ENCODE results near the gene MFF. TPM values are rescaled to one million over a fixed set of nuclear protein-coding genes. Genes with fewer than 3 reads are reported as not detected.
"Not testable (repeated sequence)": the region's sequence is repeated elsewhere in the genome, so short reads cannot be mapped to it uniquely, and the experiment has no call there.

MFF gene
- total and polyA plus RNA-seq, 9 donors, result 56.3 to 71.5 (median 66.7) TPM

GRCh38 chr2:227370791-227371312 is 45.8 kb downstream of the MFF start:
- Histone ChIP-seq H3K36me3 (ENCODE audit: control insufficient read depth, insufficient read depth, low read length) (no peaks in the 10 kb centered on the region), H3K4me3 (ENCODE audit: low read length) (no peak overlapping the region), H3K4me1 (ENCODE audit: control insufficient read depth, insufficient read depth, low read length) (no peaks in the 10 kb centered on the region), H3K9me3 (replicated peaks; ENCODE audit: control insufficient read depth, low read depth, low read length) (no peaks in the 10 kb centered on the region), H3K27me3 (ENCODE audit: control insufficient read depth, insufficient read depth, low read length) (no peaks in the 10 kb centered on the region), H3K27ac (ENCODE audit: low read length) (no peak overlapping the region)
- 79% methylated on average over 2 of the region's 9 CpGs for WGBS (ENCODE audit: insufficient coverage)
- DNase-seq, result peak; percentile 61

GRCh38 chr2:227373389-227373788 is 48.3 kb downstream of the MFF start:
- Histone ChIP-seq H3K27me3 (ENCODE audit: control insufficient read depth, insufficient read depth, low read length) (no peaks in the 10 kb centered on the region), H3K4me3 (ENCODE audit: low read length) (no peak overlapping the region), H3K36me3 (ENCODE audit: control insufficient read depth, insufficient read depth, low read length) (no peaks in the 10 kb centered on the region), H3K4me1 (ENCODE audit: control insufficient read depth, insufficient read depth, low read length) (no peaks in the 10 kb centered on the region), H3K27ac (ENCODE audit: low read length) (no peak overlapping the region), H3K9me3 (replicated peaks; ENCODE audit: control insufficient read depth, low read depth, low read length) (no peaks in the 10 kb centered on the region)
- DNase-seq, result no peak
- WGBS (ENCODE audit: insufficient coverage), result no CpG with 5 or more reads among the region's 10 CpGs

- H3K36me3 ChIP-seq (ENCODE audit: control insufficient read depth, insufficient read depth, low read length), result no peaks in the 10 kb centered on the region
- no CpG with 5 or more reads among the region's 6 CpGs for WGBS (ENCODE audit: insufficient coverage)
- H3K4me1 ChIP-seq (ENCODE audit: control insufficient read depth, insufficient read depth, low read length), result no peaks in the 10 kb centered on the region
- no peak overlapping the region for H3K4me3 ChIP-seq (ENCODE audit: low read length)
- DNase-seq, result peak; percentile 11
- H3K27me3 ChIP-seq (ENCODE audit: control insufficient read depth, insufficient read depth, low read length), result no peaks in the 10 kb centered on the region
- H3K27ac ChIP-seq (ENCODE audit: low read length), result no peak overlapping the region
- H3K9me3 ChIP-seq (replicated peaks; ENCODE audit: control insufficient read depth, low read depth, low read length), result no peaks in the 10 kb centered on the region
Observed at GRCh38 chr2:227374158-227374557, 49.1 kb downstream of the MFF start.

GRCh38 chr2:227376656-227377396 is 51.8 kb downstream of the MFF start:
- Histone ChIP-seq H3K4me3 (ENCODE audit: low read length) (no peak overlapping the region), H3K27ac (ENCODE audit: low read length) (no peak overlapping the region), H3K4me1 (ENCODE audit: control insufficient read depth, insufficient read depth, low read length) (no peaks in the 10 kb centered on the region), H3K27me3 (ENCODE audit: control insufficient read depth, insufficient read depth, low read length) (no peaks in the 10 kb centered on the region), H3K9me3 (replicated peaks; ENCODE audit: control insufficient read depth, low read depth, low read length) (no peaks in the 10 kb centered on the region), H3K36me3 (ENCODE audit: control insufficient read depth, insufficient read depth, low read length) (no peaks in the 10 kb centered on the region)
- WGBS (ENCODE audit: insufficient coverage), result no CpG with 5 or more reads among the region's 9 CpGs
- DNase-seq, result no peak

- Histone ChIP-seq H3K9me3 (replicated peaks; ENCODE audit: control insufficient read depth, low read depth, low read length) (no peaks in the 10 kb centered on the region), H3K4me1 (ENCODE audit: control insufficient read depth, insufficient read depth, low read length) (no peaks in the 10 kb centered on the region), H3K27me3 (ENCODE audit: control insufficient read depth, insufficient read depth, low read length) (no peaks in the 10 kb centered on the region), H3K36me3 (ENCODE audit: control insufficient read depth, insufficient read depth, low read length) (no peaks in the 10 kb centered on the region), H3K4me3 (ENCODE audit: low read length) (no peak overlapping the region), H3K27ac (ENCODE audit: low read length) (no peak overlapping the region)
- 69% methylated on average over 3 of the region's 8 CpGs for WGBS (ENCODE audit: insufficient coverage)
- DNase-seq, result no peak
Observed at GRCh38 chr2:227377467-227378351, 52.7 kb downstream of the MFF start.

- H3K9me3 ChIP-seq (replicated peaks; ENCODE audit: control insufficient read depth, low read depth, low read length), result no peaks in the 10 kb centered on the region
- WGBS (ENCODE audit: insufficient coverage), result 75% methylated on average over 3 of the region's 4 CpGs
- no peaks in the 10 kb centered on the region for H3K27me3 ChIP-seq (ENCODE audit: control insufficient read depth, insufficient read depth, low read length)
- H3K27ac ChIP-seq (ENCODE audit: low read length), result no peak overlapping the region
- no peak overlapping the region for H3K4me3 ChIP-seq (ENCODE audit: low read length)
- DNase-seq, result no peak
- no peaks in the 10 kb centered on the region for H3K4me1 ChIP-seq (ENCODE audit: control insufficient read depth, insufficient read depth, low read length)
- no peaks in the 10 kb centered on the region for H3K36me3 ChIP-seq (ENCODE audit: control insufficient read depth, insufficient read depth, low read length)
Observed at GRCh38 chr2:227378371-227378782, 53.3 kb downstream of the MFF start.

- Histone ChIP-seq H3K27me3 (ENCODE audit: control insufficient read depth, insufficient read depth, low read length) (no peaks in the 10 kb centered on the region), H3K36me3 (ENCODE audit: control insufficient read depth, insufficient read depth, low read length) (no peaks in the 10 kb centered on the region), H3K9me3 (replicated peaks; ENCODE audit: control insufficient read depth, low read depth, low read length) (no peaks in the 10 kb centered on the region), H3K27ac (ENCODE audit: low read length) (no peak within 1 kb of the TSS), H3K4me3 (ENCODE audit: low read length) (no peak within 1 kb of the TSS), H3K4me1 (ENCODE audit: control insufficient read depth, insufficient read depth, low read length) (no peaks in the 10 kb centered on the region)
- no peak for DNase-seq
- 75% methylated on average over 2 of the region's 4 CpGs for WGBS (ENCODE audit: insufficient coverage)
Observed at GRCh38 chr2:227379095-227379494, 54.0 kb downstream of the MFF start, which contains the start of gene TM4SF20. Gene TM4SF20, minus strand, starts transcription at chr2:227379306. Its CDS starts 38 bp downstream, at chr2:227379268.

- H3K27ac ChIP-seq (ENCODE audit: low read length); H3K4me1 ChIP-seq (ENCODE audit: control insufficient read depth, insufficient read depth, low read length); H3K27me3 ChIP-seq (ENCODE audit: control insufficient read depth, insufficient read depth, low read length); H3K36me3 ChIP-seq (ENCODE audit: control insufficient read depth, insufficient read depth, low read length); H3K4me3 ChIP-seq (ENCODE audit: low read length); DNase-seq; H3K9me3 ChIP-seq (replicated peaks; ENCODE audit: control insufficient read depth, low read depth, low read length): not testable (repeated sequence)
- WGBS (ENCODE audit: insufficient coverage), result no CpG with 5 or more reads among the region's 2 CpGs
Observed at GRCh38 chr2:227382241-227382835, 57.3 kb downstream of the MFF start.

GRCh38 chr2:227383686-227384085 is 58.6 kb downstream of the MFF start:
- DNase-seq, result peak; percentile 33
- WGBS (ENCODE audit: insufficient coverage), result 51% methylated on average over 3 of the region's 3 CpGs
- Histone ChIP-seq H3K27ac (ENCODE audit: low read length) (no peak overlapping the region), H3K36me3 (ENCODE audit: control insufficient read depth, insufficient read depth, low read length) (no peaks in the 10 kb centered on the region), H3K4me1 (ENCODE audit: control insufficient read depth, insufficient read depth, low read length) (peaks cover 5% of the 10 kb centered on the region), H3K9me3 (replicated peaks; ENCODE audit: control insufficient read depth, low read depth, low read length) (peaks cover 2% of the 10 kb centered on the region), H3K27me3 (ENCODE audit: control insufficient read depth, insufficient read depth, low read length) (no peaks in the 10 kb centered on the region), H3K4me3 (ENCODE audit: low read length) (no peak overlapping the region)

GRCh38 chr2:227386630-227387029 is 61.6 kb downstream of the MFF start:
- Histone ChIP-seq H3K4me1 (ENCODE audit: control insufficient read depth, insufficient read depth, low read length) (peaks cover 5% of the 10 kb centered on the region), H3K27me3 (ENCODE audit: control insufficient read depth, insufficient read depth, low read length) (no peaks in the 10 kb centered on the region), H3K27ac (ENCODE audit: low read length) (no peak overlapping the region), H3K36me3 (ENCODE audit: control insufficient read depth, insufficient read depth, low read length) (no peaks in the 10 kb centered on the region), H3K4me3 (ENCODE audit: low read length) (no peak overlapping the region), H3K9me3 (replicated peaks; ENCODE audit: control insufficient read depth, low read depth, low read length) (peaks cover 2% of the 10 kb centered on the region)
- no peak for DNase-seq
- WGBS (ENCODE audit: insufficient coverage), result no CpG with 5 or more reads among the region's 6 CpGs
